Gastroesophageal sphincter (tissue), 3 donors: Measurements from ENCODE around the gene VPREB3.

ENCODE experiments used
- CTCF ChIP-seq, 4 experiments: fragments of 200-600 bp in 2 of 4; fragments of 450-650 bp in 2 of 4; sonication (generic) in 1 of 4; IDR thresholded peaks; one replicate each; pipeline ENCODE4 v1.5.1; 2017 to 2019; ENCODE audit warnings: antibody characterized with exemption in 4 of 4, mild to moderate bottlenecking in 2 of 4, moderate library complexity in 2 of 4
- POLR2A ChIP-seq, 2 donors: fragments of 450-650 bp; IDR thresholded peaks; one replicate each; pipeline ENCODE4 v1.6.1; 2017; ENCODE audit warnings: antibody characterized with exemption in 2 of 2, mild to moderate bottlenecking in 2 of 2, moderate library complexity in 1 of 2
- POLR2AphosphoS5 ChIP-seq: sonication (generic); formaldehyde crosslinking; IDR thresholded peaks from one replicate; pipeline ENCODE4 v1.6.1; 2017; ENCODE audit warnings: antibody characterized with exemption

- TF ChIP-seq CTCF (IDR thresholded peaks at IDR 0.05) = no peak
- TF ChIP-seq POLR2A (IDR thresholded peaks at IDR 0.05) = no peak
- TF ChIP-seq POLR2AphosphoS5 = no peak
These were observed 25.5 kb upstream of the VPREB3 start for GRCh38 chr22:23779731-23780130.
